ENCODE data around the gene COBLL1. TPM values are rescaled to one million over a fixed set of nuclear protein-coding genes. Genes with fewer than 3 reads are reported as not detected.

The COBLL1 gene
- total and polyA plus RNA-seq, 2 of the 4 experiments (the other 2 are of a cell fraction) = 0.79 to 1.1 TPM

GRCh38 chr2:164877927-164878326 is 36.3 kb upstream of the COBLL1 start:
- no peaks in the 10 kb centered on the region for H3K36me3 ChIP-seq (ENCODE audit: control insufficient read depth, insufficient read depth, low read length)
- H3K9me1 ChIP-seq (ENCODE audit: insufficient read depth, low read length) = no peaks in the 10 kb centered on the region
- in situ Hi-C loops (cut with MboI; ENCODE audit: low sequenced_read_pairs) (no loop called here), intact Hi-C loops (cut with micrococcal nuclease) (no loop called here), dilution Hi-C loops (cut with HindIII; ENCODE audit: low sequenced_read_pairs, unreplicated experiment) (no loop called here)
- CTCF ChIA-PET = no interaction called here
- H3K56ac ChIP-seq (ENCODE audit: extremely low read depth, insufficient read depth, low read length) = no peak overlapping the region
- H3K79me1 ChIP-seq (ENCODE audit: low read depth in 1 of 2, low read length in 2 of 2) = no peaks in the 10 kb centered on the region
- no peak overlapping the region for H3K27ac ChIP-seq (ENCODE audit: insufficient read depth, low read length)
- H2BK15ac ChIP-seq (ENCODE audit: low read depth, low read length) = no peak overlapping the region
- no peak overlapping the region for H2BK5ac ChIP-seq (ENCODE audit: low read depth, low read length, poor library complexity, severe bottlenecking)
- no peak overlapping the region for H3K23ac ChIP-seq (ENCODE audit: low read depth, low read length)
- H3K4me2 ChIP-seq (ENCODE audit: low read depth, low read length) = no peak overlapping the region
- H4K20me1 ChIP-seq (ENCODE audit: insufficient read depth, low read length) = no peaks in the 10 kb centered on the region
- TF ChIP-seq CTCF (conservative IDR thresholded peaks at IDR 0.05; ENCODE audit: low read depth, low read length) (no peak), CEBPB (IDR thresholded peaks at IDR 0.05; ENCODE audit: low read depth, low read length) (no peak), POLR2A (IDR thresholded peaks at IDR 0.05; ENCODE audit: low read depth, low read length) (no peak), FOS (IDR thresholded peaks at IDR 0.05; ENCODE audit: low read depth, low read length) (no peak), RFX5 (IDR thresholded peaks at IDR 0.05; ENCODE audit: low read depth, low read length) (no peak)
- POLR2A ChIA-PET (ENCODE audit: unreplicated experiment) = no interaction called here
- DNase-seq (no peak), ATAC-seq (ENCODE audit: low read depth) (no peak)
- H3K9me3 ChIP-seq (ENCODE audit: control insufficient read depth, insufficient read depth, low read length) = no peaks in the 10 kb centered on the region
- H3K18ac ChIP-seq (ENCODE audit: low read depth, low read length) = no peak overlapping the region
- H2BK120ac ChIP-seq (ENCODE audit: low read depth, low read length) = no peak overlapping the region
- BruUV-seq (replicated peaks) = no TSS peak
- H4K8ac ChIP-seq (ENCODE audit: low read depth in 2 of 2, low read length in 2 of 2) = no peak overlapping the region
- no peak overlapping the region for H4K5ac ChIP-seq (ENCODE audit: low read depth, low read length)
- no peak overlapping the region for H3K14ac ChIP-seq (replicated peaks; ENCODE audit: low read depth, low read length)
- H4K91ac ChIP-seq (ENCODE audit: insufficient read depth, low read depth, low read length) = no peak overlapping the region
- H2AFZ ChIP-seq (replicated peaks; ENCODE audit: low read length, poor library complexity) = no peak overlapping the region
- peaks cover 2% of the 10 kb centered on the region; the same call in 1 of the 2 replicates for H3K27me3 ChIP-seq (ENCODE audit: control insufficient read depth, insufficient read depth, low read length)
- H3K9ac ChIP-seq (ENCODE audit: low read depth, low read length) = no peak overlapping the region
- no peak overlapping the region for H3K4ac ChIP-seq (ENCODE audit: low read depth, low read length)
- no peaks in the 10 kb centered on the region for H3K4me1 ChIP-seq (ENCODE audit: control insufficient read depth, insufficient read depth, low read length)
- no peak overlapping the region for H2BK20ac ChIP-seq (ENCODE audit: low read depth, low read length)
- H2AK9ac ChIP-seq (replicated peaks; ENCODE audit: low read depth, low read length, poor library complexity) = no peak overlapping the region
- H3K4me3 ChIP-seq (ENCODE audit: insufficient read depth, low read depth, low read length) = no peak overlapping the region
- no peak overlapping the region for H2AK5ac ChIP-seq (ENCODE audit: low read depth, low read length)
